Activated T-cell treated with anti-CD3 and anti-CD28 coated beads for 24 hours (primary cell): Measurements from ENCODE around the gene KRTAP10-12.
"Not testable (repeated sequence)": the region's sequence is repeated elsewhere in the genome, so short reads cannot be mapped to it uniquely, and the experiment has no call there.

ENCODE experiments used
- DNase-seq: peaks from one replicate; pipeline ENCODE4 v3.0.0-alpha.2; 2020; ENCODE audit warnings: low read depth

The KRTAP10-12 gene

DNA sequence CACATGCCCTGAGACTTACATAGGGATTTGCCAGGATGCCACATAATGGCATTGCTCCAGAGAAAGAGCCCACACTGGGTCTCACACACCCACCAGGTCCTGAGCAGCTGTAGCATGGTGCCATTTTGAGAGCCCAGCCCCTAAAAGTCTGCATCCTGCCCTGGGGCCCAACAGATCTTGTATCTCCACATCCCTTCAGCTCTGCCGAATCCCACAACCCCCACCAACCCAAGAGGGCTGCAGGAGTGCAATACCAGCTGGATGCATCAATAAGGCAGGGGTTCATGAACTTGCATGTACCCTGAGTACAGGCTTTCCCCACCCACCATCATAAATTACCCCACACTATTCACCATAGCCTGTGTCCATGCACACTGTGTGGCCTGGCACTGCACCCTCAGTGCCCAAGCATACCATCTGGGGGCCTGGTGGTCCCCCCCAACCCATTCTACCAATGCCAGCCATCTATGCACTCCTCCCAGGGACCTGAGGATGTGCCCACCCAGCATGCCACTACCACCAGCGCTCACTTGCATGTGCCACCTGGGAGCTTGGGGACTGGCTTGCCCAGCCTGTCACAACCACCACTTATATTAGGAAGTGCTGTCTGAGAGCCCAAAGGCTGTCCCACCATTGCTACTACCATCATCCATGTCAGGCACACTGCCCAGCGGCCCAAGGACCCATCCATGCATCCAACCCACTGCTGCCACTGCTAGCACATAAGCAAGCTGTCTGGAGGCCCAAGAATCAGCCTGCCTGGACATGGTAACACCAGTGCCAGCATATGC, 26.1 kb upstream of the KRTAP10-12 start:
- no peak for DNase-seq

DNA sequence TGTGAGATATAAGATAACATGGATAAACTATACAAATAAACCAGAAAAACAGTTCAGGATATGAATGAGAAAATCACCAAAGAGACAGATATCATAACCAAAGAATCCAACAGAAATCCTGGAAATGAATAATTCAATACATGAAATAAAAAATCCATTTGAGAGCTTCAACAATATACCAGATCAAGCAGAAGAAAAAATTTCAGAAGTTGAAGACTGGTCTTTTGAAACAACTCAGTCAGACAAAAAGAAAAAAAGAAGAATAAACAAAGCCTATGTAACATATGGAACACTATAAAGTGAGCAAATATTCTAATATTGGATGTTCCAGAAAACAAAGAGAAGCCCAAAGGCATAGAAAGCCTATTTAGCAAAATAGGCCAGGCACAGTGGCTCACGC, 25.1 kb upstream of the KRTAP10-12 start:
- DNase-seq, result no peak

DNA sequence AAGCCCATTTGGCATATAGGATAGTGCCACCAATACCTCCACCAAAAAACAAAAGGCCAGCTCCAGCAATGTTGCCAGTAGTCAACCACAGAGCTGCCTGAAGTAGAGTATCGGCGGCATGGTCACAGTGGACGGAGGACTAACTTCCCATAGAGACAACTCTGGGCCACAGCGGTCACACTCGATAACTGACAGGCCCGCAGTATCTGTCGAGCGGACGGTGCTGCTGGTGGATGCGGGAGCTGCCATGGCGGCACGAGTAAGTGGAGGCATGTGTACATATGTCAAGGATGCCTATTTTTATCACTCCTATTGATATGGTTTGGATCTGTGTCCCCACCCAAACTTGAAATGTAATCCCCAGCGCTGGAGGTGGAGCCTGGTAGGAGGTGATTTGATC, 19.1 kb upstream of the KRTAP10-12 start:
- no peak for DNase-seq

DNA sequence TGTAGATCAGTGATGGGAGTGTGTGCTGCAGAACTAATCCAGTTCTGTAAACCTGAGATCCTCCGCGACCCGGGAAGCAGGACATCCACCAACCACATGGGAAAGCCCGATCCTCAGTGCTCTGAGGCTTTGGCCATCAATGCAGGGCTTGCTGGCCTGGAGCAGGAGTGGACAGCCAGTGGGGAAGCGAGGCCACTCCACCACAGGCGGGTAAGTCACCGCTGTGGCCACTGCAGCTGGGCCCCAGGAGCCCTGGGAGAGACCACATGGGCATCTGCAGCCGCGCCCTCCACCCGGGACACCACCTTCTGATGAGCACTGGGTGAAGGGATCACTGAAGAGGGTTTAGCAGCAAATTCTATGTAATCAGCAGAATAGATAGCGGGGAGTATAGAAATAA, 15.8 kb upstream of the KRTAP10-12 start:
- no peak for DNase-seq

DNA sequence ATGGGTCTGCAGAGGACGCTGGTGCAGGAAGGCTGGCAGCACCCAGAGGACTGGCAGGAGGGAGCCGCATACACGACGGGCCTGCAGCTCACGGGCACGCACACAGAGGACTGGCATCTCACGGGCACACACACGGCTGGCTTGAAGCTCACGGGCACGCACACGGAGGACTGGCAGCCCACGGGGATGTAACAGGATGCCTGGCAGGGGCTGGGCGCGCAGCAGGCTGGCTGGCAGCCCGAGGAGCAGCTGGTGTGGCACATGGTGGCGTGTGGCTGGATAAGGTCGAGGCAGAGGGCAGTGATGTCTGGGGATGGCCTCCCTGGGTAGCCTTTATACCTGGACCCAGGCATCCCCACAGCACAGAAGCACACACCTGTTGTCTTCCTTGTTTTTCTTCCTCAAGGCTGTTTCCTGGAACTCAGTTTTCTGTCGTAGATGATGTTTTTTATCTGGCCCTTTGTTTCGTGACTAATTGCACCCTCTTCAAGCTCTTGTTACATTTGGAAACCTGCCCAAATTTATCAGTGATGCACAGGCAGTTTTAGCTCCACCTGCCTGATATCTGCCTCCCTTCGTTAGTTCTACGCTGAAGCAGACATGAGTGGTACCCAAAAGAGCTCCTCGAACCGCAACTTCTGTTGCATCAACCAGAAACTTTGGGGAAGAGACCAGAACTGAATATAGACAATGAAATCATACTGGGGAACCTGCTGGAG, 15.0 kb upstream of the KRTAP10-12 start, which contains the start of gene KRTAP12-1:
Gene KRTAP12-1 (minus strand): TSS at position 303 of the 719 bp plus-strand sequence. CDS start 40 bp downstream, at position 263.
- no peak for DNase-seq

DNA sequence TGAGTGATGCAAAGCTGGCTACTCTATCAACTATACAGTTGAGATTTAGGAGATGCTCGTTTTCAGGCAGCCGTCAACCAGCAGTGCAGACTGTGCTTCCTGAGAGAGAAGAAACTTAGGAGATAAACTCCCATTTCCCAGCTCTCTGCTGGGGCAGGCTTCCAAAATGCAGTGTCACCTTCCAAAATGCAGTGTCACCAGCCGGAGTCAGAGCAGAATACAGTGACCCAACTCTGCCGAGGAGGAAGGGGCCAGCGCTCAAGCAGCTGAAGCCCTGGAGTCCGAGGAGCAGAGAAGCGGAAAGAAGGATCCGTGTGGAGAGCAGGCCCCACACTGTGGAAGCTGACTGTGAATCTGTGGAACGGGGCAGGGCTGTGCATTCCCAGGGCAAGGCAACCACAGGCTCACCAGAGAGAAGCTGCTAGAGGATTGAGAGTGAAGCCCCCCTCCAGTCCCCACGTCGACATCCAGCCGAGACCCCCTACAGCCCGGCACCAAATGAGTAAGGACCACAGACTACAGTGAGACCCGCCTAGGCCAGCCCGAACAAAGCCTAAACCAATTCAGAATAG, 14.3 kb upstream of the KRTAP10-12 start:
- no peak for DNase-seq

DNA sequence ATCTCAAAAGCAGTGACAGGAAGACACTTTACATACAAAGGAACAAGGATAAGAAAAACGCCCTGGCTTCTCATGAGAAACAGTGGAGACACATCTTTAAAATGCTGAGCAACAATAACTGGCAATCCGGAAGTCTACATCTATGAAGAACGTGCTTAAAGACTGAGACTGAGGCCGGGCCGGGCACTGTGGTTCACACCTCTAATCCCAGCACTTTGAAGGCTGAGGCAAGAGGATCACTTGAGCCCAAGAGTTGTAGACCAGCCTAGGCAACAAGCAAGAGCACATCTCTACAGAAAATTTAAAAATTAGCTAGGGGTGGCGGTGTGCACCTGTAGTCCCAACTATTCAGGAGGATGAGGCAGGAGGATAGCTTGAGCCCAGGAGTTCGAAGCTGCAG, 12.9 kb upstream of the KRTAP10-12 start:
- no peak for DNase-seq

DNA sequence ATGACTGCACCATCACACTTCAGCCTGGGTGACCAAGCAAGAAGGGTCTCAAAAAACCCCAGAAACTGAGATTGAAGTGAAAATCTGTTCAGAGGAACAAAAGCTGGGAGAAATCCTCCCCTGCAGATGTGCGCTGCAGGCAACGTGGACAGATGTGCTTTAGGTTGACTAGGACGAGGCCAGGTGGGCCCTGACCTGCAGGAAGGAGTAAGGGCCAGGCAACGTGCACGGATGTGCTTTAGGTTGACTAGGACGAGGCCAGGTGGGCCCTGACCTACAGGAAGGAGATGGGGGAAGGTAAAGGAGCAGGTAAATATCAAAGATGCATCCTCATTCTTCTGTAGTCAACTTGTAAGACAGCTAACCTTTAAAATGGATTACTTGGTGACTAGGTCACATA, 12.5 kb upstream of the KRTAP10-12 start:
- no peak for DNase-seq

DNA sequence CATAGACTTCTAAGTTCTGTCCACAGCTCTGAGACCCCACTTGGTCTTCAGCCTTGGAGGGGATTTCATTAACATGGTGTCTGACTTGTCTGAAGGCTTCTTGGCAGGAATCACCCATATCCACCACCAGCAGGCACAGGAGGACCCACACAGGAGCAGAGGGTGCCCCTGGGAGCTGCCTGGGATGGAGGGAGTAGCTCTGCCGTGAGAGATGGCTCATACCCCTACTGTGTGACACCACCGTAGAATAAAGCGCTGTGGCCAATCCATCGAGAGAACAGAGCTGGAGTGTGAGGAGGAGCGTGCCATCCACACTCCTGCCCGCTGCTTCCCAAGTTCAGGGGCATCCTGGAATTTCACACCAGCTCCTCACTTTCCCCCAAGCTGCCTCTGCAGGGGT, 11.9 kb upstream of the KRTAP10-12 start:
- not testable (repeated sequence) for DNase-seq

DNA sequence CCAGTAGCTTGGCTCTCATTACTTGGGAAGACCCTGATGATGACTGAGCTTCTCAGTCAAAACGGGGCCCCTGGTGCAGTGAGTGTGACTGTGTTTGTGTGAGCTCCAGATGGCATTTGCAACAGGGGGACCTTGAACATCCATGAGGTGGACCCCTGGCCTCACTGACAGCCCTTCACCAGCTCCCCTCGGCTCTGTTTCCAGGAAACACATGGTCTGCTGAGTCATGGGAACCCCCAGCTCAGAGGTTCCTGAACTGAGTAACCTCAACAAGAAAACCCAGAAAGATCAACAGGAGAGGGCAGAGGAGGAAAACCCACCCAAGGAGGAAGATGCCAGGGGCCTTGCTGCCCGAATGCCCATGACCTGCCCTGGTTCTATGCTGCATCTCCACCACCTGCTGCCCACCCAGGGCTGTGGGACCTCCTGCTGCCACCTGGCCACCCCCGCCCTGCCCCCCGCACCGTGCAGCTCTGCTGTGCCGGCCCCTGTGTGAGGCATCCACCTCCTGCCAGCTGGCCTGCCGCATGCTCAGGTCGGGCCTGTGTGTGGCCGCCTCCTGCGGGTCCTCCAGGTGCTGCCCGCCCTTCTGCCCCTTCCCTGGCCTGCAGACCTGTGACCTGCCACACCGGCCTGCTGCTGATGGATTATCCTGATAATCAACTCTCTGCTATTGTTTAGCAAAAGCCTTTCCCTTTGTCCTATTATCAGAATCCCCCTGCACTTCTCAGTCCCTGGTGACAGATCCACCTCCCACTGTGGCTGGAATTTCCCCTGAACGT, 10.8 kb upstream of the KRTAP10-12 start:
- DNase-seq, result no peak

DNA sequence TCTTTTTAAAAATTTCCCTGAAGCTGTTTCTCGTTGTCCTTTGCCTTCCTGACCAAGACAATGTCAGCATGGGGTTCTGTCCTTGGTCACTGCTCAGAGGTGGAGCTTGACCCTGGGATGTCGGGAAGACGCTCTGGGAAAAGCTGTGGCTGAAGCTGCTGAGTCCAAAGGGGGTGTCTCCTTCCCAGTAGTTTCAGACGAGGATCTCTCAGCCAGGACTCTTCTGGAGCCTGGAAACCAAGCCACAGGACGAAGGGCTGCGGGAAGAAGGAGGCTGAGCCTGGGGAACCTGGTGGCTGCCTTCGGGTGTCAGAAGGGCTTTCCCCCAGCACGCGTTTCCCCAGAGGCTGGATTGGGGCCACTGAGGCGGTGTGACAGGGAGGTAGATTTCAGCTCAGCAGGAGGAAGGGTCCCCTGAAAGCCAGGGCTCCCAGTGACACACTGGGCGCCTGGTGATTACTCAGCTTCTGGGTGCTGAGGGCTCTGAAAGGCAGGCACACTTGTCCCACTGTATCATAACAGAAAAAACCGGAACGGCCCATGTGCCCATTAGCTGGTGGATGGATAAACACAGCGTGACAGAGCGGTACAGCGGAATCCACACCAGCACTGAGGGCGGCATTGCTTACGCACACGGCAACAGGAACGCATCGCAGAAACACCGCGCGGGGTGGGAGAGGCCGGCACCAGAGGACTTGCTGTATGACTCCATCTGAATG, 10.0 kb upstream of the KRTAP10-12 start:
- DNase-seq, result no peak

DNA sequence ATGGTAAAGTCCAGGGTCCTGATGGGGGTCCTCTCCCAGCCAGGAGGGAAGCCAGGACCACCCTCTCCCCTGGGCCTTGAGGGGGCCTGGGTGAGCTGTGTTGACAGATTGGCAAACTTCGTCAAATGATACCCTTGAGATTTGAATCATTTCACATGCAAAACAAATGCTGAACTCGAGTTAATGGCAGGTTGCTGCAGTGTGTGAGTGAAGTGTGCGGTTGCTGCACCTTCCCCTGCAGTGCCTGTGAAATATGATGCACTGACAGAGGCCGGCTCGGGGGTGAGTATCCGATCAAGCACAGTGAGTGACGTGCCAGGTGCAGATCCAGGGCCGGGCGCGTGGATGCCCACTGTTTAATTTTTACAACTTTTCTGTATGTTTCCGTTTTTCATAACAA, 9.3 kb upstream of the KRTAP10-12 start:
- no peak for DNase-seq

DNA sequence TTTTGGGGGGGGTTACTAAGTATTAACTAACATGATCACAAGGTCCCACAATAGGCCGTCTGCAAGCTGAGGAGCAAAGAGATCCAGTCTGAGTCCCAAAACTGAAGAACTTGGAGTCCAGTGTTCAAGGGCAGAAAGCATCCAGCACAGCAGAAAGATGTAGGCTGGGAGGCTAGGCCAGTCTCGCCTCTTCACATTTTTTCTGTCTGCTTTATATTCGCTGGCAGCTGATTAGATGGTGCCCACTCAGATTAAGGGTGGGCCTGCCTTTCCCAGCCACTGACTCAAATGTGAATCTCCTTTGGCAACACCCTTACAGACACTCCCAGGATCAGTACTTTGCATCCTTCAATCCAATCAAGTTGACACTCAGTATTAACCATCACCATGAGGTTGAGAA, 7.2 kb upstream of the KRTAP10-12 start:
- not testable (repeated sequence) for DNase-seq

DNA sequence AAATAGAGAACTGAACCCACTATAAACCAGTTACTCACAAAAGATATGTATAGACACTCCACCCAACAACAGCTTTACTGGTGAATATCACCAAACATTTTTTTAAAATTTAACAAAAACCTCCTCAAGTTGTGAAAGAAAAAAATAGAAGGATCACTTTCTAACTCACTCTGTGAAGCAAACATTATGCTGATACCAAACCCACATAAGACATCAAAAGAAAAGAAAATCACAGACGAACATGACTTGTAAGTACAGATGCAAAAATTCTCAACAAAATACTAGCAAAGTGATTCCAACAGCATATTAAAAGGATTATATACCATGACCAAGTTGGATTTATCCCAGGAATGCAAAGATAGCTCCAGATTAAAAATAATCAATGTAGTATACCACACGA, 5.3 kb upstream of the KRTAP10-12 start:
- no peak for DNase-seq

DNA sequence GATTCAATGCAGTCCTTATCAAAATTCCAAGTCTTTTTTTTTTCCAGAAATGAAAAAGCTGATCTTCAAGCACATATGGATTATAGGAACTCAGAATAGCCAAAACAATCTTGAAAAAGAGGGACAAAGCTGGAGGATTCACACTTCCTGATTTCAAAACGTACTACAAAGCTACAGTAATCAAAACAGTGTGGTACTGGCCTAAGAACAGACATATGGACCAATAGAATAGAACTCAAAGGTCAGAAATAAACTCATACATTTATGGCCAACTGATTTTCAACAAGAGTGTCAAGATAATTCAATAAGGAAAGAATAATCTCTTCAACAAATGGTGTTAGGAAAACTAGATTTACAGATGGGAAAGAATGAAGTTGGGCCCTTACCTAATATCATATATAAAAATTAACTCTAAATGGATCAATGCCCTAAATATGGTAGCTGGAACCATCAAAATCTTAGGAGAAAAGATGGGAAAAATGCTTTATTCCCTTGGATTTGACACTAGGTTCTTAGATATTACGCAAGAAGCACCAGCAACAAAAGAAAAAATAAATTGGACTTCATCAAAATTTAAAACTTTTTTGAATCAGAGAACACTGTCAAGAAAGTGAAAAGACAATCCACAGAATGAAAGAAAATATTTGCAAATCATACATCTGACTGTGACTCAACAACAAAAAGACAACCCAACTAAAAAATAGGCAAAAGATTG, 4.0 kb upstream of the KRTAP10-12 start:
- no peak for DNase-seq

DNA sequence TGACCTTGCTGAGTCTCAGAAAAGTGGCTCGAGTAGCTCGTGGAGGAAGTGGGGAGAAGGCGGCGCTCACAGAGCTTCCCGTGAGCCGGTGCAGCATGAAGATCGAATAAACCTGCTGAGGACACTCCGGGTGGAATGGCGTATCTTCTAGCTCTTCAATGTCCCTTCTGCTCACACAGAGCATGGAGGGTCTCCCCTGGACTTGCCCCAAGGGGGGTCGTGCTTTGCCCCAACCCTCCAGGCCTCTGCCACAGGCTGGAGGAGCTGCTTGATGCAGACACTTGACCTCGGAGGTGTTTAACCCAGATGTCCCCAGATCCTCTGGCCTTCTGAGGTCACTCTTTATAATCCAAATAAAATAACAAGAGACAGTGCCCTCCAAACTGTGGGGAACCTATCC, 2.2 kb upstream of the KRTAP10-12 start:
- no peak for DNase-seq

DNA sequence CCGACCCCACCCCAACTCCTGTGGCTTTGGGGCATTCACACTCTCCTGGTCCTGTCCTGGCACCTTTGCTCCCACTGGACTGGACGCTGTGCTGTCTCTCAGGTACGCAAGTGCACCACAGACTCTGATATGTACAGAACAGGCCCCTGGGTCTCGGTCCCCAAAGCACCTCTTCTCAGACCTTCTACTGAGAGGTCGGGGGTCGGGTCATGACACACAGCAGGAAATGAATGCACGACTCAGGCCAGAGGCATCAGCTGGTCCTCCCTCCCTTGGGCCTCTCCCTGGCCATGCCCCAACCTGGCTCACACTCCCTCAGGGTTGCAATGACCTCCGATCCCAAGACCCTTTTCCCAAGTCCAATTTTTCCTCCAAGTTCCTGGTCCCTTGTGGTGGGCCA, 1.8 kb upstream of the KRTAP10-12 start:
- no peak for DNase-seq

DNA sequence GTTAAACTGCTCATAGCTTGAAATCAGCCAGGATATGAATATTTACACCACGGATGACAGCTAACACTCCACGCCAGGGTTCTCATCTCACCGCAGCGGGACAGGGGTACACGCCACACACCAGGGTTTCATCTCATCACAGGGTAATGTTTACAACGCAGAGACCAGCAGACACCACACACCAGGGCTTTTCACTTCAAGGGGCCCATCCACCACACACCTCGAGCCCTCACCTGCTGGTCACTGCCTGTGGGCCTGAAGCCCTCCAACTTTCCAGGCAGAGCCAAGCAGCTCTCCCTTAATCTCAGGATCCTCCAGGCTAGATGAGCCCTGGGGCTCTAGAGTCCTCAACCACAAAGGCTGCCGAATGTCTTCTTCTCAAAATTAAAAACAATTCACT, 1.3 kb upstream of the KRTAP10-12 start:
- DNase-seq, result no peak

DNA sequence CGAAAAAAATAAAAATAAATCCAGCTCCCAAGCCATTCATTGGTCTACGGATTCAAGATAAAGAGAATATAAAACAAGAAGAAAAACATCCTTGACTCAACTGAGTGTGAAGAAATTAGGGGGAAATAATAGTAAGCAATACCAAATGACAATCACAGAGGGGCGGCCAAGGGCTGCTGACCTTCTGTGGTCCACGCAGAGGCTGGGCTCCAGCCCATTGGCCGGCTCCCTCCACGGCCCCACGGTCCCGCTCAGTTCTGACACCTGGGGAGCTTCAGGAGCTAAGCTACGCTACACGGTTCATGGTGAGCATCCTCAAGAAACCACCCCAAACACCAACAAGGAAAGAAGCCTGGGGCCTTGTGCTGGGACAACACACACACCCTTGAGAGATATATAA, 400 bp upstream of the KRTAP10-12 start:
- no peak for DNase-seq

DNA sequence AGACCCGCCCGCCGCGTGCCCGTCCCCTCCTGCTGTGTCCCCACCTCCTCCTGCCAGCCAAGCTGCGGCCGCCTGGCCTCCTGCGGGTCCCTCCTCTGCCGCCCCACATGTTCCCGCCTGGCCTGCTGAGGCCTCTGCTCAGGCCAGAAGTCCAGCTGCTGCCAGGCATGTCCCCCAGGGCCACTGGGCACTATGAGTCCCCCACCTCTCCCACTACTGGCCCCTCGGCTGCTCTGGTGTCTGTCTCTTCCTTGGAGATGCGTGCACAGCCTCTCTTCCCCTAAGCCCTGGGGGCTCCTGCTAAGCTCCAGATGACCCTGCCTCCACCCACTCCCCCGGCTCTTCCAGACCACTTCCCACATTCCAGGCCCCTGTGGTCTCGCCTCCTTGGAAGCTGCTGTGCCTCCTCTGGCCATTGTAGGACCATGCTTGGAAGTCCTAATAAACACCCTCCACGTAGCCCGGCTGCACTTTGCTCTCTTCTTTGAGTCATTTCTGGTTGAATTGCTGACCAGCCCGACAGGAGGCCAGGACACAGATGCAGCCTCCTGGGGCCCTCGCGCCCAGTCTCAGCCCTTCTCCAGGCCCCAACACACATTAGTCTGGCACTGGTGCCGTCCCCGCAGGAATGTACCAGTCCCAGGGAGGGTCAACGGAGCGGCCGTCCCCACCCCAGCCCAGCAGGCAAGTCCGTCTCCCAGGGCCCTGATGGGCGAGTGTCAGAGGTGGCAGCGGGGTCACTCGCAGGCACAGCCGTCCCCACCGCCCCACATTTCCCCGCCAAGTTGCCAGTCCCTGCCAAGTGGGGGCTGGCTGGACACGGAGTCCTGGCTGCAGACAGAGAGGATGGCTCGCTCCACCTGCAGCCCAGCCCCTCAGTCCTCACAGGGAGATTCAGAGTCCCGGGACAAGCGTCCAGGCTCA, 1.1 kb downstream of the KRTAP10-12 start:
- no peak for DNase-seq
